CD4-positive, alpha-beta T cell treated with Interleukin-4 for 1 hour (primary cell): ENCODE results near the gene MACROD1.

Experiments used
- DNase-seq, 2 donors: peaks; one replicate each; pipeline ENCODE4 v3.0.0-alpha.2; 2020 to 2022

Gene MACROD1

DNA sequence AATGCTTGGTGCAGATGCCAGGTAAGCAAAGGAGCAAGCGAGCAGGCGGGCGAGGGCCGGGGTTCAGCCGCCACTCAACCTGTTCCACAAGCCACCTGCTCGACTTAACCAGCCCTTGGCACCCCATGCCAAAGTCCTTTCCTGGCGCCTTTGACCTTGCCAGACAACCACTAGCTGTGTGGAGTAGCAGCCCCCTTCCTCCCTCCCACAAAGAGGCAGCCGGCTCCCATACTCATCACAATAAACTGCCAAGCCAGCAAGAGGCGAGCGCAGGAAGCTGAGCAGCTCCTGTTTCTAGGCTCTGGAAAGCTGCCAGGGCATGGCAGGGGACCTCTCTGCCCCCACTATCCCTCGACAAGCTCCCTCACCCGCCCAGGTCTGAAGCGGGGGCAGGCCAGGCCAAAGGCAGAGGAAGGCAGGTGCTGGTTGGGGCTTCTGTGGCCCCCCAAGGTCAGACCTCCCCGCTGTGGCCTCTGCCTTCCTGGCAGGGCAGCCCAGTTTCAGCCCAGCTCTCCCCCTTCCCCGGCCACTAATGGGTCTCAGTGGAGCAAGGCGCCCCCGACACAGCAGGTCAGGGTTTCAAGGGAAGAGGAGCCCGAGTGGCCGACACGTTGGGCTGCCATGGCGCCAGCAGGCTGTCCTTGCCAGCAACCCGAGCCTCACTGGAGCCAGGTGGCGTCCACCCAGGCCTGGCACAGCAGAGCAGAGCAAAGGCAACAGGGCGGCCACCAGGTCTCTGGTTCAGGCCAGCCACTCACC is 15.3 kb downstream of the MACROD1 start:
- DNase-seq: no peak

GRCh38 chr11:64150051-64150450 is 15.9 kb downstream of the MACROD1 start:
- DNase-seq: no peak

DNA sequence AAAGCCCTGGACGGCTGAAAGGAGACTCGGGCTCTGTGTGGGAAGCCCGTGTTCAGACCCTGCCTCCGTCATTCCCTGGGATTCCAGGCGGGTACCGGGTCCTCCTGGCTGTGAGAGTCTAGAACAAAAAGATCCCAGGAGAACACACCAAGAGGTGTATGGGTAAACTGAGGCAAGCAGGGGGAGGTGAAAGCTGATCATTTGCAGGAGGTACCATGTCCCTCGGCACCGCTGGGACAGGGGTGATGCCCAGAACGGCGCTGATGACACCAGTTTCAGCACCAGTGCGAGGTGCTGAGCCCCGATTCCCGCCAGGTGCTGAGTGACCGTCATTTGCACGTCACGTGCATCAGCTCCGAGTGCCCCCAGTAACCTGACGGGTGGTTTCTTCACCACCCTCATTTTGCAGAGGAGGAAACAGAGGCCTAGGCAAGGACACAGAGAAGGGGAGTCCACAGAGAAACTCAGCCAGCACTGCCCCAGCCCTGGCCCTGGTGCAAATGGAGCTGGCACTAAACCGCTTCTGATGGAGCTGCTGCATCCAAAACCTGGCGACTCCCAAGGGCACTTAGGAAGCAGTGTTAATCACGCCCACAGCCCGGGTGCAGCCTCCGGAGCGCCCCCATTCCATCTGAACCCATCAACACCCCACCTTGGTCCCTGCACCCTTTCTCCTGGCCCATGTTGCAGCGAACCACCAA is 16.8 kb downstream of the MACROD1 start:
- DNase-seq: no peak

- peak; percentile 70 for DNase-seq
Measured at GRCh38 chr11:64148226-64148916, 17.5 kb downstream of the MACROD1 start.

- DNase-seq: peak; percentile 69 to 70
Measured at GRCh38 chr11:64146036-64146955, 19.6 kb downstream of the MACROD1 start.

GRCh38 chr11:64144587-64145472 is 21.1 kb downstream of the MACROD1 start:
- DNase-seq: no peak

DNA sequence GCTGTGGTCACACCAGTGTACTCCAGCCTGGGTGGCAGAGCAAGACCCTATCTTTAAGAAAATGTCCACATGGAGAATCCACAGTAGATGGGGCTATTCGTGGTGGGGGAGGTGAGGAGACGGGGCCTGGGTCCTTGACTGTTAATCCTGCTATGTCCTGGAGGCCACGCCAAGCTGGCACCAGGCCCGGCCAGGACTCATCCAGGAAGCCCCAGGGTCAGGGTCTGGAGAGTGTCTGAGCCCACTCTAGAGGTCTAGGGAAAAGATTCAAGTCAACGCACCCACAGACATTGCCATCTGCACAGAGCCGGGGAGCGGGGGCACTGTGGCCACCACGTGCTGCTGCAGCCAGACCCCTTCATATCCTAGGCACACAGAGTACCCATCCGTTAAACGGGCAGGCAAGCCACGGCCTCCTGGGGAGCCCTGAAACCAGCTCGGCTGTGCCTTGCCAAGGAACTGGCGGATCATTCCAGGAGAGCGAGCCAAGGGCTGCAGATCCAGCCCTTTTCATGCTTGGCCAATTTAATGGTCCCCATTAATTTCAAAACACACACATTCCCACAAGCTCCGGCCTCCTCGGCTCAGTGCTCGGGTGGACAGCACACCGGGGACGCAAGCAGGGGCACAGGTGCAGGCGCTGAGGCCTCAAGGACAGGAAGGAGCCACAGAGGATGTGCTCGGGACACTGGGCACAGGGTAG is 24.7 kb downstream of the MACROD1 start:
- DNase-seq: no peak

DNA sequence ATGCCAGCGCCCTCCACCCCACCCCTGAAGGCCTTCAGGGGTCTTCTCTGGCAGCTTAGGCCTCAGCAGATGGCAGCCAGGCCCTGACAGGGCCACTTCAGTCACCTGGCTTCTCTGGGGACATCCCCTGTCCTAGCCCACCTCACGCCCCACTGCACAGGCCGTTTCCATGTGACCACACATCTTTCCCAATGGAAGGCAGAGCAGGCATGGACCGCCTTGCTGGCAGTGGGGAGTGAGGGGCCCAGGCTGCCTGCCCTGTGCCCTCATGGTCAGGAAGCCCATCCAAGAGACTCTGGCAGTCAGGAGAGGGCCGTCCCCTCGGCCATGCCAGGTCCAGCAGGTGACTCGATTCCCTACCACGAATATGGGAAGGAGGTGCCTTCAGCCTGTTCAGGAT is 25.8 kb downstream of the MACROD1 start:
- no peak for DNase-seq

- no peak for DNase-seq
Measured at GRCh38 chr11:64139049-64139448, 26.9 kb downstream of the MACROD1 start.

- no peak for DNase-seq
Measured at GRCh38 chr11:64138398-64138797, 27.5 kb downstream of the MACROD1 start.

DNA sequence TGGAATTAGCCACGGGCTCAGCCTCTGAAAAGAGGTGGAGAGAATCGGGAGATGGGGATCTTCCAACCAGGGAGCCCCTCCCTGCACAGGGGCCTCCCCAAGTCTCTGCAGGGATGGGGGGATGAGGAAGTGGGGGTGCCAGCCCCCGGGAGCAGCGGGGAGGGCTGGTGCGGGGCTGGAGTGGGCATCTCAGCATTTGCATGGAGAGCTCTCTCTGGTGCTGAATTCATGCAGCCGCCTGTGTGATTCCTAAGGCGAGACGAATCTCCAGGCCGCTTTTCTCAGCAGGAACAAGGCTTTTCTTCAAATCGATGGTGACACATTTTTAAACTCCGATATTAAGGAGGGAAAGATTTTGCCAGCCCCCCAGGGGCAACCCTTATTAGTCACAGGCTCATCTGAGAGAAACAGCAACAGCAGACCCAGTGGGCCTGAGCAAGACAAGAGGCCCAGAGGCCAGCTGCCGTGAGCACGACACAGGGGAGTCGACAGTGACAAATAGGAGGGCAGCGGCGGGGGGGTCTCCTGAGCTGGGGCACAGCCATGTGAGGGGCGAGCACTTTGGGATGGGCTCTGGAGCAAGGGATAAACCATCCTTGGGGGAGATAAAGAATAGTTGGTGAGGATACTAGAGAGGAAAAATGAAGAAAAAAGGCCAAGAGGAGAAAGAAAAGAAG is 29.0 kb downstream of the MACROD1 start:
- no peak for DNase-seq

DNA sequence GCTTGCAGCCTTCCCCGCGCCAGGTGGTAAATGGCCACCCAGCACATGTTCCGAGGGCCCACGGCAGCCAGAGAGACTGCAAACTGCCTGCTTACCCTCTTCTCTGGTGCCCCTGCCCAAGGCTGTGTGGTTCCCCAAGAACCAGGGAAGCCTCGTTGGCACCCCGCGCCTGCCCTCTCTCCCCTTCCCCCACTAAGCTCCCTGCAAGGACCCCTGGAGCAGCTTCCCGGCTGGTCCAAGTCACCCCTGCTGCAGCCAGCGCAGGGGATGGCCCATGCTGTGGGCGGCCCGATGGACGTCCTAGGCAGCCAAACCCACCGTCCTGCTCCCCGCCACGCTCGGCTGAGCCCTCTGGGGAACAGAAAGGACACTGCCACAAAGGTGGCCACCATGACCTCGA is 30.2 kb downstream of the MACROD1 start:
- DNase-seq: no peak

DNA sequence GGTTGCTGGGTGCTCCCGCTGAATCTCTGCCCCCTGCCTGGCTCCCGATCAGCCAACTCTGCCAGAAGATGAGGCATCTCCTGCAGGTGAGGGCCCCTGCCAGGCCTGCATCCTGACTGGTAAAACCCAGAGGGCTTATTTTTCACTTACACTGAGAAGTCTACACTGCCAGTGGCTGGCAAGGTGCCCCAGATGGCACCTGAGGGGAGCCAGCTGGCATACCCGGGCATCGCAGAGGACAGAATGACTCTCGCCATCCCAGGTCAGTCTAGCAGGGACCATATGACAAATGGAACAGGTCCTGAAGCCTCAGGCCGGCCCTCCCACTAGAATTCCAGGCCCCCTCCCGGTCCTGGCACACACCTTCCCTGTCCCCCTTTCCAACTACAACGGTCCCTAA is 30.9 kb downstream of the MACROD1 start:
- no peak for DNase-seq

DNA sequence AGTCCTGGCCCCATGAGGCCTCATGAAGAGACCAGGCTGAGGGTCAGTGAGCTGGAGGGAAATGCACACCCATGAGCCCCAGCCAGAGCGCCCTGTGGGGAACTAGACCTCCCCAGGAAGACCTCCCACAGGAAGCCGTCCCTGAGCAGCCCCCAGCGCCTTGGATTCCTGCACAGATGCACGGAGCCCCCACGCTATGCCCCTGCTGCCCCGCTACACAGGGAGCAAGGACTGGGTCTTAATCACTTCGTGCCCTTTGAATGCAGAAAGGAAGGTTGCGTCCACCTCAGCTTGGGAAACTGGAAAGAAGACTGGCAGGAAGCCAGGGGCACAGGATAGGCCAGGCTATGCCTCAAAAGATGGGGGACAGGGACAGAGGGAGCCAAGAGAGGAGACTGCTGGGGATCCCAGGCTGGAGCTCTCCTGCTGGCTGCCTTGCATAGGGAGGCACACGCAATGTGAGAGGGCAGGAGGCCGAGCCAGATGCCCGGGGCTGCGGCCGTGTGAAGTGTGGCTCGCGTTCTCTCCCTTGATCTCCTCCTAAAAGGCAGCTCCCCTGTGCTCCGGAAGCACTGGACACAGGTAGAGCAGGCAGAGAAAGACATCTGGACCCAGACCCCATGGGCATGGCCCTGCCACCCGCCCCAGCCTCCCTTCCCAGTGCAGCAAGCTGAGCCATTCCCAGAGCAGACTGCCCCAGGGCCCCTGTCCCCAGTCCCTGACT is 32.8 kb downstream of the MACROD1 start:
- no peak for DNase-seq

GRCh38 chr11:64132191-64132771 is 33.6 kb downstream of the MACROD1 start:
- no peak for DNase-seq

GRCh38 chr11:64131683-64132190 is 34.2 kb downstream of the MACROD1 start:
- no peak for DNase-seq

GRCh38 chr11:64130618-64131017 is 35.3 kb downstream of the MACROD1 start:
- DNase-seq: no peak

DNA sequence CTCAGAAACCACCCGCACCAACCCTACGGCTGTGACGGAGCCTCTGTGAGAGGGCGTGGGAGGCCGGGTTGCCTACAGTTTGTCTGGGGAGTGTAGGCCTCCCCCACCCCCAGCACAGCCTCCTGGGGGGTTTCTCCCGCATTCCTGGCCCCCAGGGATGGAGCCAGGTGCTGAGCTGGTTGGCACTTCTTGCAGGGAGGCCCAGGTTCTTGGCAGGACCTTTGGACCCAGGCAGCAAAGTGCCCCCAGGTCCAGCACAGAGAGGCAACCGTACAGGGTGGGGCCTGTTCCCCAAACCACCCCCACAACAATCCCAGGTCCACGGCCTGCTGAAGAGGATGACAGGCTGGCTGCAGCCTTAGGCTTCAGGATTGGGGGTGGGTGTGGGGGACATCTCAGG is 36.5 kb downstream of the MACROD1 start:
- no peak for DNase-seq
